HepG2 (cell line): ENCODE results near the gene MT1M. TPM values are rescaled to one million over a fixed set of nuclear protein-coding genes. Genes with fewer than 3 reads are reported as not detected.

Source experiments
- DNMT1 ChIP-seq: sonication (generic); formaldehyde crosslinking; IDR thresholded peaks from 2 replicates; pipeline ENCODE4 v1.5.1; 2020; ENCODE audit warnings: mild to moderate bottlenecking, missing genetic modification reagents
- FLYWCH1 ChIP-seq: sonication (generic); formaldehyde crosslinking; IDR thresholded peaks from 2 replicates; pipeline ENCODE4 v1.8.1; 2023; ENCODE audit warnings: mild to moderate bottlenecking, missing genetic modification reagents
- HNRNPUL1 ChIP-seq: fragments of 200-400 bp; formaldehyde crosslinking; IDR thresholded peaks from 2 replicates; pipeline ENCODE4 v1.6.1; 2017; ENCODE audit warnings: low read depth, mild to moderate bottlenecking, low read length, moderate library complexity
- LBX2 ChIP-seq: sonication (generic); formaldehyde crosslinking; IDR thresholded peaks from 2 replicates; pipeline ENCODE4 v1.5.0; 2020; ENCODE audit warnings: missing genetic modification reagents, mild to moderate bottlenecking, borderline replicate concordance
- NCOA5 ChIP-seq: sonication (generic); formaldehyde crosslinking; IDR thresholded peaks from 2 replicates; pipeline ENCODE4 v1.4.0; 2020; ENCODE audit warnings: missing genetic modification reagents
- POLR2AphosphoS5 ChIP-seq: IDR thresholded peaks from 2 replicates; pipeline ENCODE4 v1.6.1; 2012; ENCODE audit warnings: low read depth, low read length
- RAD51 ChIP-seq: fragments of 450-650 bp; IDR thresholded peaks from 2 replicates; pipeline ENCODE4 v1.6.1; 2016; ENCODE audit warnings: borderline replicate concordance
- RCOR2 ChIP-seq: IDR thresholded peaks from 2 replicates; pipeline ENCODE4 v1.6.1; 2016; ENCODE audit warnings: missing biosample characterization, missing genetic modification reagents
- SIX1 ChIP-seq: sonication (generic); formaldehyde crosslinking; IDR thresholded peaks from 2 replicates; pipeline ENCODE4 v1.4.0; 2020; ENCODE audit warnings: missing genetic modification reagents, borderline replicate concordance
- SRSF9 ChIP-seq: fragments of 200-400 bp; formaldehyde crosslinking; IDR thresholded peaks from 2 replicates; pipeline ENCODE4 v1.6.1; 2018; ENCODE audit warnings: borderline replicate concordance, mild to moderate bottlenecking, low read depth, low read length; ENCODE audit not compliant: insufficient read depth, poor library complexity, severe bottlenecking
- TBX2 ChIP-seq: sonication (generic); formaldehyde crosslinking; IDR thresholded peaks from 2 replicates; pipeline ENCODE4 v1.5.0; 2020; ENCODE audit warnings: missing genetic modification reagents, mild to moderate bottlenecking, borderline replicate concordance
- TCF7L2 ChIP-seq: IDR thresholded peaks from 2 replicates; pipeline ENCODE4 v1.6.1; 2011; ENCODE audit warnings: mild to moderate bottlenecking, low read depth, low read length, moderate library complexity
- U2AF1 ChIP-seq: fragments of 200-400 bp; formaldehyde crosslinking; optimal IDR thresholded peaks from 2 replicates; pipeline ENCODE3; 2017; ENCODE audit warnings: mild to moderate bottlenecking, low read depth, low read length
- WIZ ChIP-seq: sonication (generic); formaldehyde crosslinking; IDR thresholded peaks from 2 replicates; pipeline ENCODE4 v1.5.1; 2020; ENCODE audit warnings: mild to moderate bottlenecking, missing genetic modification reagents
- ZBTB4 ChIP-seq: sonication (generic); formaldehyde crosslinking; IDR thresholded peaks from 2 replicates; pipeline ENCODE4 v1.4.0; 2020; ENCODE audit warnings: missing genetic modification reagents, mild to moderate bottlenecking, borderline replicate concordance
- ZNF577 ChIP-seq: sonication (generic); formaldehyde crosslinking; IDR thresholded peaks from 2 replicates; pipeline ENCODE4 v1.4.0; 2020; ENCODE audit warnings: mild to moderate bottlenecking, low read depth, missing genetic modification reagents, borderline replicate concordance
- ZNF644 ChIP-seq: IDR thresholded peaks from 2 replicates; pipeline ENCODE4 v1.6.1; 2016; ENCODE audit warnings: low read depth
- polyA plus RNA-seq, 8 experiments: library from polyadenylated mRNA; depleted of rRNA in 3 of 8; stranded (reverse) in 7 of 8; unstranded in 1 of 8; fragments of >200 nt; fragmentation: Illumina TruSeq in 4 of 8; extraction: Trizol in 4 of 8; gene quantifications; 2 replicates each; pipeline versions ENCODE4 v1.2.1 to v1.2.3, GENCODE V29; 2011 to 2016; ENCODE audit warnings: low read depth in 4 of 8, missing spikeins in 1 of 8, mixed read lengths in 1 of 8; ENCODE audit not compliant: insufficient read depth in 1 of 8
- total RNA-seq, 5 experiments: library from RNA; depleted of rRNA; stranded (reverse); fragments of >200 nt; fragmentation: Illumina TruSeq; extraction: Trizol; gene quantifications; 2 replicates each; pipeline ENCODE4 v1.2.3, GENCODE V29; 2016; ENCODE audit warnings: low read depth in 1 of 5
- TF ChIP-seq, protein P1 (sequence below): sonication (generic); formaldehyde crosslinking; IDR thresholded peaks from 2 replicates; pipeline ENCODE4 v1.5.0; 2020; ENCODE audit warnings: mild to moderate bottlenecking, missing genetic modification reagents, borderline replicate concordance
- TF ChIP-seq, protein P2 (sequence below): sonication (generic); formaldehyde crosslinking; IDR thresholded peaks from 2 replicates; pipeline ENCODE4 v1.5.1; 2020; ENCODE audit warnings: mild to moderate bottlenecking, moderate library complexity, missing genetic modification reagents
- TF ChIP-seq, protein P3 (sequence below): fragments of 450-650 bp; IDR thresholded peaks from 2 replicates; pipeline ENCODE4 v1.6.1; 2017

MT1M gene
- total and polyA plus RNA-seq, 2 of the 13 experiments (the other 11 are each of a cell fraction or from before 2014, with no cell fraction given) = 4.6 TPM; not detected in 1

DNA sequence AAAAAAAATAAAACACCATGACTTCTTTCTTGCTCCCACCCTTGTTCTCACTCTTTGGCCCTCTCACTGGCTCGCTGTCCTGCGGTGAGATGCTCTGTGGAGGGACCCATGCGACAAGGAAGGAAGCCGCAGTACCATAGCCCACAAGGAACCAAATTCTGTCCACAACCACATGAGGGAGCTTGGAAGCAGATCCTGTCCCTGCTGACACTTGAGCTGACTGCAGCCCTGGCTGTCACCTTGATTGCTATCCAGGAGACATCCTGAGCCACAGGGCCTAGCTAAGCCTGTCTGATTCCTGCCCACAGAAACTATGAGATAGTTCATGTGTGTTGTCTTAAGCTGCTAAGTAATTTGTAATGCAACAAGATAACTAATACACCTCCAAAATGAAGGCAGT lies 28.9 kb upstream of the MT1M start (continued):
- no peak for TF ChIP-seq FLYWCH1 (CRISPR knock-in tag)
- 0 out of 2 replicates have a peak, but pooled peaks have one; percentile 36 for TF ChIP-seq ZNF644
- TF ChIP-seq, protein P1, sequence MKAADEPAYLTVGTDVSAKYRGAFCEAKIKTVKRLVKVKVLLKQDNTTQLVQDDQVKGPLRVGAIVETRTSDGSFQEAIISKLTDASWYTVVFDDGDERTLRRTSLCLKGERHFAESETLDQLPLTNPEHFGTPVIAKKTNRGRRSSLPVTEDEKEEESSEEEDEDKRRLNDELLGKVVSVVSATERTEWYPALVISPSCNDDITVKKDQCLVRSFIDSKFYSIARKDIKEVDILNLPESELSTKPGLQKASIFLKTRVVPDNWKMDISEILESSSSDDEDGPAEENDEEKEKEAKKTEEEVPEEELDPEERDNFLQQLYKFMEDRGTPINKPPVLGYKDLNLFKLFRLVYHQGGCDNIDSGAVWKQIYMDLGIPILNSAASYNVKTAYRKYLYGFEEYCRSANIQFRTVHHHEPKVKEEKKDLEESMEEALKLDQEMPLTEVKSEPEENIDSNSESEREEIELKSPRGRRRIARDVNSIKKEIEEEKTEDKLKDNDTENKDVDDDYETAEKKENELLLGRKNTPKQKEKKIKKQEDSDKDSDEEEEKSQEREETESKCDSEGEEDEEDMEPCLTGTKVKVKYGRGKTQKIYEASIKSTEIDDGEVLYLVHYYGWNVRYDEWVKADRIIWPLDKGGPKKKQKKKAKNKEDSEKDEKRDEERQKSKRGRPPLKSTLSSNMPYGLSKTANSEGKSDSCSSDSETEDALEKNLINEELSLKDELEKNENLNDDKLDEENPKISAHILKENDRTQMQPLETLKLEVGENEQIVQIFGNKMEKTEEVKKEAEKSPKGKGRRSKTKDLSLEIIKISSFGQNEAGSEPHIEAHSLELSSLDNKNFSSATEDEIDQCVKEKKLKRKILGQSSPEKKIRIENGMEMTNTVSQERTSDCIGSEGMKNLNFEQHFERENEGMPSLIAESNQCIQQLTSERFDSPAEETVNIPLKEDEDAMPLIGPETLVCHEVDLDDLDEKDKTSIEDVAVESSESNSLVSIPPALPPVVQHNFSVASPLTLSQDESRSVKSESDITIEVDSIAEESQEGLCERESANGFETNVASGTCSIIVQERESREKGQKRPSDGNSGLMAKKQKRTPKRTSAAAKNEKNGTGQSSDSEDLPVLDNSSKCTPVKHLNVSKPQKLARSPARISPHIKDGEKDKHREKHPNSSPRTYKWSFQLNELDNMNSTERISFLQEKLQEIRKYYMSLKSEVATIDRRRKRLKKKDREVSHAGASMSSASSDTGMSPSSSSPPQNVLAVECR (CRISPR knock-in tag) = no peak
- TF ChIP-seq ZNF577 = no peak
- no peak for TF ChIP-seq ZBTB4 (CRISPR knock-in tag)
- TF ChIP-seq, protein P2, sequence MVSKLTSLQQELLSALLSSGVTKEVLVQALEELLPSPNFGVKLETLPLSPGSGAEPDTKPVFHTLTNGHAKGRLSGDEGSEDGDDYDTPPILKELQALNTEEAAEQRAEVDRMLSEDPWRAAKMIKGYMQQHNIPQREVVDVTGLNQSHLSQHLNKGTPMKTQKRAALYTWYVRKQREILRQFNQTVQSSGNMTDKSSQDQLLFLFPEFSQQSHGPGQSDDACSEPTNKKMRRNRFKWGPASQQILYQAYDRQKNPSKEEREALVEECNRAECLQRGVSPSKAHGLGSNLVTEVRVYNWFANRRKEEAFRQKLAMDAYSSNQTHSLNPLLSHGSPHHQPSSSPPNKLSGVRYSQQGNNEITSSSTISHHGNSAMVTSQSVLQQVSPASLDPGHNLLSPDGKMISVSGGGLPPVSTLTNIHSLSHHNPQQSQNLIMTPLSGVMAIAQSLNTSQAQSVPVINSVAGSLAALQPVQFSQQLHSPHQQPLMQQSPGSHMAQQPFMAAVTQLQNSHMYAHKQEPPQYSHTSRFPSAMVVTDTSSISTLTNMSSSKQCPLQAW (CRISPR knock-in tag) = no peak
- no peak for TF ChIP-seq TCF7L2
- no peak for TF ChIP-seq LBX2 (CRISPR knock-in tag)
- TF ChIP-seq SIX1 (CRISPR knock-in tag) = peak; percentile 83; the same call in 1 of the 2 replicates
- TF ChIP-seq POLR2AphosphoS5 = no peak
- no peak for TF ChIP-seq HNRNPUL1
- TF ChIP-seq RCOR2 (CRISPR knock-in tag) = no peak
- 0 out of 2 replicates have a peak, but pooled peaks have one; percentile 46 for TF ChIP-seq DNMT1 (CRISPR knock-in tag)
- peak; percentile 9; the same call in 1 of the 2 replicates for TF ChIP-seq TBX2
- no peak for TF ChIP-seq SRSF9
- no peak for TF ChIP-seq U2AF1
- TF ChIP-seq, protein P3, sequence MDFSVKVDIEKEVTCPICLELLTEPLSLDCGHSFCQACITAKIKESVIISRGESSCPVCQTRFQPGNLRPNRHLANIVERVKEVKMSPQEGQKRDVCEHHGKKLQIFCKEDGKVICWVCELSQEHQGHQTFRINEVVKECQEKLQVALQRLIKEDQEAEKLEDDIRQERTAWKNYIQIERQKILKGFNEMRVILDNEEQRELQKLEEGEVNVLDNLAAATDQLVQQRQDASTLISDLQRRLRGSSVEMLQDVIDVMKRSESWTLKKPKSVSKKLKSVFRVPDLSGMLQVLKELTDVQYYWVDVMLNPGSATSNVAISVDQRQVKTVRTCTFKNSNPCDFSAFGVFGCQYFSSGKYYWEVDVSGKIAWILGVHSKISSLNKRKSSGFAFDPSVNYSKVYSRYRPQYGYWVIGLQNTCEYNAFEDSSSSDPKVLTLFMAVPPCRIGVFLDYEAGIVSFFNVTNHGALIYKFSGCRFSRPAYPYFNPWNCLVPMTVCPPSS = no peak
- no peak for TF ChIP-seq RAD51
- TF ChIP-seq WIZ (CRISPR knock-in tag) = no peak
- no peak for TF ChIP-seq NCOA5 (CRISPR knock-in tag)
